DMS 273 treated with DMSO at 0.1 percent for 48 hours (cell line): ENCODE measurements around the gene DAB1.
A peak's percentile ranks its signal among the peaks of the same experiment; 100 is the strongest.

Source experiments
- DNase-seq: peaks from one replicate; lab custom pipeline; 2025; lab: John Stamatoyannopoulos, UW

The DAB1 gene

DNA sequence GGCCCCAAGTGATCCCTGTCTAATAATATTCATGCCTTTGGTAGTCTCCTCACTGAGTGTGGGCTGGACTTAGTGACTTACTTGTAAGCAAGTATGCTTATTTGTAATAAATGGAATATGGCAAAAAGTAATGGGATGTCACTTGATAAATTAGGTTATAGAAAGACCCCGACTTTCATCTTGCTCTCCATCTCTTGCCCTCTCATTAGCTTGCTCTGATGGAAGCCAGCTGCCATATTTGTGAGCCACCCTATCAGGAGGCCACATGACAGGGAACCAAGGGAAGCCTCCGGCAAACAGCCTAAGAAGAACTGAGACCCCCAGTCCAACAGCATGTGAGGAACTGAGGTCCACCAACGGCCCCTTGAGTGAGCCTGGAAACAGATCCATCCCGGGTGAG lies 107.0 kb downstream of the DAB1 start:
- DNase-seq: no peak

DNA sequence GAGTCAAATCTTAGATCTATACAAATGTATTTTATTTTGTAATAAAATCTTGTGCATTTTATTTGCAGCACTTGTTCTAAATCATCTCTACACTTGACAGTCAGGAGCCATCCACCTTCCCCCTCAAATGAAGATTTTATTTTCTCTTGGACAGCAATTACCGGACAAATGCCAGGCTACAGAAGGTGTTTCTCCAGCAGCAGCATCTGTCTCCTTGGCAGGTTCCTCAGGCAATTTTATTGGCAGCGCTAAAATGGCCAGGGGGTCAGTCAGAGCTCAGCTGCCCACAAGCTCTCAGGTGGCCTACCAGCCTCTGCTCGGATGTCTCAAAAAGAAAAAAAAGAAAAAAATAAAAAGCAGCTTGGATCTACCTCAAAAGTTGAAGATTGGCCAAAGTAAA lies 107.6 kb downstream of the DAB1 start:
- no peak for DNase-seq

- no peak for DNase-seq
Observed at GRCh38 chr1:57312869-57313268, 111.0 kb downstream of the DAB1 start.

DNA sequence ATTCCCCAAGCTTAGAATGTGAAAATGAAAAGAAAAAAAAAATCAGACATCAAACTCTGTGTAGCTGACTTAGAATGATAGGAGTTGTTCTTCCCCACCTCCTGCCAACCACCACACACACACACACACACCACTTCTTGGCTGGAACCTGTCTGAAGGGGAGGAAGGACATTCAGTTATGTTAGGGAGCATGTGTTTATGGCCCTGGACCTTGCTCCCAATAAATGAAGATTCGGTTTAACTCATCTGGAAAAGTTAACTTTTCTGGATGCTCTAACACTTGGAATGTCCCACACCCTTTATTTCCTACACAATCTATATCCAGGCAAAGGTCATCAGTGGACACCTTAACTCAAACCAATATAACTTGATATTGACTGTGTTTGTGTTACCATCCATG lies 112.4 kb downstream of the DAB1 start:
- DNase-seq: no peak

GRCh38 chr1:57311006-57311405 lies 112.9 kb downstream of the DAB1 start:
- no peak for DNase-seq

GRCh38 chr1:57309630-57310029 lies 114.2 kb downstream of the DAB1 start:
- no peak for DNase-seq

- DNase-seq: peak; percentile 2
Observed at GRCh38 chr1:57307392-57308170, 116.3 kb downstream of the DAB1 start.

GRCh38 chr1:57304591-57304990 lies 119.3 kb downstream of the DAB1 start:
- no peak for DNase-seq

DNA sequence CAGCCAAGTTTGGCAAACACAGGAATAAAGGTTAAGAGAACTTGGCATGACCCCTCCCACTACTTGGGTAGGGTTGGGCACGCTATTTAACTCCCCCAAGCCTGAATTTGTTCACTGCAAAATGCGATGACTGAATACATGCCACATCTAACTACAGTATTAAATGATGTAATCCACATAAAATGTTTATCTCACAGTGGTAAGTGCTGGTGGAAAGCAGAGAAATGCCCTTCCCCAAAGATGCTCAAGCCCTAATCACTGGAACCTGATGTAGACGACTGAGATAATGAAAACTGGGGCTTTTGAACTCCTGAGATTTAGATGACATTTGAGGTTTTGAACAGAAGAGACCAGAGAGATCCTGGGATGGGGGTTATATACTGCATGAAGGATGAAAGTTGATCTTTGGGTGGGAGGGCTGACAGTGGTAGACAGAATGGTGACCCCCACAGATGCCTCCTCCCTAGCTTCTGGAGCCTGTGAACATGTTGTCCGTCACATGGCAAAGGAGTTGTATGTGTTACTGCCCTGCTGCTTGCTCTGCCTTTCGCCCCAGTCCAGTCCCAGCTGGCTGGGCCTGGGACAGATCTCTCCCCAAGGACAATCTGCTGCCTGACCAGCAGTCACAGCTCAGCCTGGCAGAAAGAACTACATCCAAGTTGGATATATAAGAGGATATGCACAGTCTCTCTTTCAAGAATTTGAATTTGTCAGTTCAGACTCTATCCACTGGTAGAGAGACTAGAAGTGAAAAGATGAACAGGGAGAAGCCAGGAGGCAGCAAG lies 120.9 kb downstream of the DAB1 start:
- DNase-seq: no peak

DNA sequence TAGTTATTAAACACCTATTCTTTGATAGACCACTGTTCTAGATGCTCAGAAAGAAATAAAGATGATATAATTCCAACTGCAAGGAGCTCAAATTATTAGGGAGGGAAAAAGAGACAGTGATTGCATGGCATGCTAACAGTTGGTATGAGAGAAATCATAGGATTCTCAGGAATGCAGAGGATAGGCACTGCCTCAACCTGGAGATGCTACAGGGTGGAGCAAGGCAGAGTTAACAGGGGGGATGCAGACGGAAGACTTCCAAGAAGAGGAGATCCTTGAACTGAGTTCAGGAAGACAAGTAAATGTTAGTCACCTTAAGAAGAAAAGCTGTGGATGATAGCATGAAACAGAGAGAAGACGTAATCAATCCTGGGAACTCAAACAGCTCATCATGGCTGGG lies 123.7 kb downstream of the DAB1 start:
- DNase-seq: no peak

DNA sequence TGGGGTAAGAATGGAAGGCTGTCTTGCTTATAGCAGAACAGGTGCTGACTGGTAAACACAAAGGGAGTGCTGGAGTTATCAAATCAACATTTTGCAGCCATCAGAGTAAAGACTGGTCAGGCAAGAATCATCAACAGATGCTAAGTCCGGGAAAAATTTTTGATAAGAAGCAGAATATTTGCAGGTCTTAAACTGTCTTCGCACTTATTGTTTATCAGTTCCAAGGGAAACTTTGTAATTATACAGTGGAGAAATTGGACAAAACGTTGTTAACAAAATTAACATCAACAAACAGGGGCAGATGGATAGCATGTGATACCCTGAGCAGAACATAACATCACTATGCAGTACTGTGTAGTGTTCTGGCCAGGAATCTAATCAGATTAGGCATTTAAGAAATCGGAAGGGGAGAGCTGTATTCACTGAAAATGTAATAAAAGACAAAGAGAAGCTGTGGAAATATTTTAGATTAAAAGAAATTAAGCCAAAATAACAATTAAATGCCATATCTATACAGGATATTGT lies 127.1 kb downstream of the DAB1 start:
- DNase-seq: no peak

- no peak for DNase-seq
Observed at GRCh38 chr1:57295326-57295725, 128.5 kb downstream of the DAB1 start.

GRCh38 chr1:57294177-57294576 lies 129.7 kb downstream of the DAB1 start:
- no peak for DNase-seq

GRCh38 chr1:57293214-57293613 lies 130.6 kb downstream of the DAB1 start:
- DNase-seq: no peak

GRCh38 chr1:57289781-57290180 lies 134.1 kb downstream of the DAB1 start:
- no peak for DNase-seq

- no peak for DNase-seq
Observed at GRCh38 chr1:57285992-57286391, 137.9 kb downstream of the DAB1 start.

GRCh38 chr1:57282411-57282810 lies 141.4 kb downstream of the DAB1 start:
- DNase-seq: no peak

GRCh38 chr1:57281324-57281723 lies 142.5 kb downstream of the DAB1 start:
- DNase-seq: no peak

DNA sequence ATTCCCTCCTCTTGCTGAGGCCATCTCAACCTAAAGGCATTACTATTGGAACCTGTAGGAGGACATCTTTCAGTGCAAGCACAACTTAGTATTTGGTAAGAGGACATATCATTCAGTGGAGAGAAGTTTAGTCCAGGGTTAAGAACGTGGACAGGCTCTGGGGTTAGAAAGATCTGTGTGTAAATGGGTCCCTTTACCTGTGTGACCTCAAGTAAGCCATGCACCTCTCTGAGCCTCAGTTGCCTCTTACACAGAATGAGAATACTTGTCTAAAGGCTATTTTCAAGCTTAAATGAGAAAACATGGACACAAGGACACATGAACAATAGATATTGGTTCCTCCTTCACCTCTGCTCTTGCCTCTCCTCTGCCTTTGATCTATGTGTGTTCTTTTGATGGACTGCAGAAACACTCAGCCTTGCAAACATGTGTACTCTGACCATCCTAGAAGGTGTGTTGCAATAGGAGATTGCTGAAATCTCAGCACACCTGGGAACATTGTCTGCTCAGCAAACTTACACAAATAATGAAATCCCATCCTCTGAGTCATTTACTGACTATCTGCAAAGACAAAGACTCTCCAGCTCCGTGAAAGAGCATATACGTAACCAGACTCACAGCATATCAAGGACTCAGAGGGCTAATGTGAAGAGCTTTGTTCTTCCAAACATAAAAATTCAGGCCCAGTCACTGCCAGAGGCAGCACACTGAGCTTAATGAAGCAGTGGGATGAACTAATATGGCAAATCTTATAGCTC lies 143.8 kb downstream of the DAB1 start:
- no peak for DNase-seq

- no peak for DNase-seq
Observed at GRCh38 chr1:57278558-57278957, 145.3 kb downstream of the DAB1 start.

GRCh38 chr1:57277681-57278080 lies 146.2 kb downstream of the DAB1 start:
- DNase-seq: no peak

GRCh38 chr1:57276918-57277317 lies 146.9 kb downstream of the DAB1 start:
- DNase-seq: no peak

GRCh38 chr1:57272601-57273000 lies 151.3 kb downstream of the DAB1 start:
- DNase-seq: no peak
